ENCODE measurements around the gene VPS26C. TPM values are rescaled to one million over a fixed set of nuclear protein-coding genes. Genes with fewer than 3 reads are reported as not detected.

VPS26C gene
- total RNA-seq, 1 donor from 2014 or later, result 72.6 TPM

Other genes starting within 250 kb of the VPS26C start
- 14.3 and 14.7 TPM in 2 replicates for gene PIGP, start 194.3 kb downstream of the VPS26C start, total RNA-seq
- 57.2 and 61.0 TPM in 2 replicates for gene TTC3, start 194.1 kb downstream of the VPS26C start, total RNA-seq
- 85.7 and 88.8 TPM in 2 replicates for gene DYRK1A, start 99.4 kb upstream of the VPS26C start, total RNA-seq

Measured in T-helper 2 cell treated with Interferon-gamma antibody and Interleukin-4, amounts not matched to agents 100 ng/mL and 5 ng/mL, for 36 hours (primary cell).